Thyroid gland (tissue), 4 donors: ENCODE measurements around the gene TEX48. TPM values are rescaled to one million over a fixed set of nuclear protein-coding genes. Genes with fewer than 3 reads are reported as not detected.
A peak's percentile ranks its signal among the peaks of the same experiment; 100 is the strongest.

Experiments used
- DNase-seq, 2 donors: peaks; one replicate each; pipeline ENCODE4 v3.0.0-alpha.2; 2019
- H3K27ac ChIP-seq, 3 donors: fragments of 200-600 bp; sonication (generic); 1 replicate in 2 of 3; 2 replicates in 1 of 3; pipeline ENCODE4 v1.5.1; 2016 to 2019; ENCODE audit warnings: mild to moderate bottlenecking in 1 of 3, moderate library complexity in 1 of 3
- H3K27me3 ChIP-seq: fragments of 200-600 bp; sonication (generic); one replicate; pipeline ENCODE4 v1.5.1; 2019
- H3K36me3 ChIP-seq, 2 donors: fragments of 200-600 bp; sonication (generic); one replicate each; pipeline ENCODE4 v1.5.1; 2016 to 2019
- H3K4me1 ChIP-seq, 2 donors: fragments of 200-600 bp; sonication (generic); one replicate each; pipeline ENCODE4 v1.5.1; 2017 to 2019
- H3K4me3 ChIP-seq, 3 donors: fragments of 200-600 bp; sonication (generic); replicated peaks in 1 of 3; 1 replicate in 2 of 3; 2 replicates in 1 of 3; pipeline ENCODE4 v1.5.1; 2016; ENCODE audit warnings: mild to moderate bottlenecking in 1 of 3
- H3K9me3 ChIP-seq: fragments of 200-600 bp; sonication (generic); one replicate; pipeline ENCODE4 v1.5.1; 2017
- POLR2A ChIP-seq, 2 donors: fragments of 450-650 bp; IDR thresholded peaks; one replicate each; pipeline ENCODE4 v1.6.1; 2017; ENCODE audit warnings: antibody characterized with exemption in 2 of 2, mild to moderate bottlenecking in 2 of 2, moderate library complexity in 1 of 2
- WGBS, 2 donors: methylation state at CpG; one replicate each; pipeline ENCODE4 v1.1.5; 2017; 5-methylcytosine and 5-hydroxymethylcytosine counted together
- intact Hi-C: fragments of 100-400 bp; cut with DNase I; formaldehyde crosslinking; loops from one replicate; pipeline ENCODE4 v1.15.1; 2023
- total RNA-seq, 4 donors: library from RNA; depleted of rRNA; stranded (reverse); fragments of >200 nt; gene quantifications; one replicate each; pipeline ENCODE4 v1.2.3, GENCODE V29; 2016
- TF ChIP-seq, protein P1 (sequence below), 6 experiments: fragments of 200-600 bp in 3 of 6; fragments of 450-650 bp in 3 of 6; sonication (generic) in 3 of 6; IDR thresholded peaks; one replicate each; pipeline ENCODE4 v1.5.1; 2016 to 2019; ENCODE audit warnings: antibody characterized with exemption in 6 of 6, mild to moderate bottlenecking in 2 of 6, inconsistent platforms in 1 of 6, moderate library complexity in 1 of 6

TEX48 gene
- total RNA-seq, 4 donors from 2014 or later, result not detected

DNA sequence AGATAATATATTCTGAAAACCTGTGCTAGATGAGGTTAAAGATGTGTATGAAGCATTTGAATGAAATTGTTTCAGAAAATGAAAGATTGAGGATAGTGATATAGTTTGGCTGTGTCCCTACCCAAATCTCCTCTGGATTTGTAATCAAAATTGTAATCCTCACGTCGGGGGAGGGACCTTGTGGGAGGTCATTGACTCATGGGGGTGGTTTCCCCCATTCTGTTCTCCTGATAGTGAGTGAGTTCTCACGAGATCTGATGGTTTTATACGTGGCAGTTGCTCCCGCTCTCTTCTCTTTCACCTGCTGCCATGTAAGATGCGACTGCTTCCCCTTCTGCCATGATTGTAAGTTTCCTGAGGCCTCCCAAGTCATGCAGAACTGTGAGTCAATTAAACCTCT lies 2.0 kb upstream of the TEX48 start:
- no peak for DNase-seq
- no peaks in the 10 kb centered on the region for H3K27me3 ChIP-seq
- 89 to 90% methylated on average over 6 of the region's 6 CpGs for WGBS, 2 donors
- H3K4me3 ChIP-seq, result no peak overlapping the region
- H3K27ac ChIP-seq, result no peak overlapping the region
- no peaks in the 10 kb centered on the region for H3K36me3 ChIP-seq
- H3K9me3 ChIP-seq, result no peaks in the 10 kb centered on the region
- no peak for TF ChIP-seq POLR2A (IDR thresholded peaks at IDR 0.05)
- TF ChIP-seq, protein P1, sequence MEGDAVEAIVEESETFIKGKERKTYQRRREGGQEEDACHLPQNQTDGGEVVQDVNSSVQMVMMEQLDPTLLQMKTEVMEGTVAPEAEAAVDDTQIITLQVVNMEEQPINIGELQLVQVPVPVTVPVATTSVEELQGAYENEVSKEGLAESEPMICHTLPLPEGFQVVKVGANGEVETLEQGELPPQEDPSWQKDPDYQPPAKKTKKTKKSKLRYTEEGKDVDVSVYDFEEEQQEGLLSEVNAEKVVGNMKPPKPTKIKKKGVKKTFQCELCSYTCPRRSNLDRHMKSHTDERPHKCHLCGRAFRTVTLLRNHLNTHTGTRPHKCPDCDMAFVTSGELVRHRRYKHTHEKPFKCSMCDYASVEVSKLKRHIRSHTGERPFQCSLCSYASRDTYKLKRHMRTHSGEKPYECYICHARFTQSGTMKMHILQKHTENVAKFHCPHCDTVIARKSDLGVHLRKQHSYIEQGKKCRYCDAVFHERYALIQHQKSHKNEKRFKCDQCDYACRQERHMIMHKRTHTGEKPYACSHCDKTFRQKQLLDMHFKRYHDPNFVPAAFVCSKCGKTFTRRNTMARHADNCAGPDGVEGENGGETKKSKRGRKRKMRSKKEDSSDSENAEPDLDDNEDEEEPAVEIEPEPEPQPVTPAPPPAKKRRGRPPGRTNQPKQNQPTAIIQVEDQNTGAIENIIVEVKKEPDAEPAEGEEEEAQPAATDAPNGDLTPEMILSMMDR (IDR thresholded peaks at IDR 0.05), result no peak
- intact Hi-C loops, result loop anchor here (5.0 kb wide), 2 partner anchors 58 to 328 kb away; no protein-coding TSS in a partner anchor
- no peaks in the 10 kb centered on the region for H3K4me1 ChIP-seq

DNA sequence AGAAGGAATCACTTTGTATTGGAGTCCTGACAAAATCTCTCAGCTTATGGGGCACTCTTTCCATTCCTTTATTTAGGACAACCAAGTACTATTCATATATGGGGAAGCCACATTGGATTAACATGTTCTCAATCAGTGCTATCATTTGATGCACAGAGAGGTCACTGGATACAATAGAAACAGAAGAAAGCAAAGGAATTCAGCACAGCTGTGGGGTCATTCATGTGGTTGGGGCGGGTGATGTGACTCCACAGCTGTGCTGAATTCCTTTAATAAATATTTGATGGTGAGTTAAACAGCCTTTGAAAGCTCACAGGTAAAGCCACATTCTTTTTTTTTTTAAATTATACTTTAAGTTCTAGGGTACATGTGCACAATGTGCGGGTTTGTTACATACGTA lies 854 bp upstream of the TEX48 start:
- H3K36me3 ChIP-seq, result no peaks in the 10 kb centered on the region
- 91 to 97% methylated on average over 3 of the region's 3 CpGs for WGBS, 2 donors

DNA sequence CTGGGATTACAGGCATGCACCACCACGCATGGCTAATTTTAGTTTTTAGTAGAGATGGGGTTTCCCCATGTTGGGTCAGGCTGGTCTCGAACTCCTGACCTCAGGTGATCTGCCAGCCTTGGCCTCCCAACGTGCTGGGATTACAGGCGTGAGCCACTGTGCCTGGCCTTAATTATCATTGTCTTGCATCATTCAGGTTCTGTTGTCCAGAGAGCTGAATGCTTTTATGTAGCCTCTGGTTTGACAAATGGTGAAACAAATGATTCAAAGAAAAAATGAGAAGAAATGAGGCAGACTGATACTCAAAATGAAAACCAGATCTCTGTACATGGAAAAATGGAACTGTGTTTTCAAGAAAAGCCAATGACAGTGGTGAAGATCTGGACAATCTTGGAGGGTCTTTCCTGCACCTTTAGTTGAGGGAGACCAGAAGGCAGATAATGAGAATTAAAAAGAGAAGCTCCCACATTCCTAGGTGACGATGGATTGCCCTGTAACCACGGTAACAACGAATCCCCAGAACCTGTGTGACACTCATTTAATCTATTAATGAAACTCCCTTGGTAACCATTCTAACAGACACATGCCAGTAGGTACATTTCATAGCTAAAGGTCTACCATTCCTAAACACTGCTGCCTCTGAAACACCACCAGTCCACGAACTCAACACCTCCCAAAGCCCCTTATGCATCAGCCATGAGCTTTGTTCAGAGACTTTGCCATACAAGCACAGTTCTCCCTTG lies 1.6 kb downstream of the TEX48 start:
- no peaks in the 10 kb centered on the region for H3K9me3 ChIP-seq
- no peaks in the 10 kb centered on the region for H3K36me3 ChIP-seq
- no peak overlapping the region for H3K4me3 ChIP-seq
- intact Hi-C loops, result loop anchor here (5.0 kb wide), 2 partner anchors 62 to 332 kb away; no protein-coding TSS in a partner anchor
- H3K4me1 ChIP-seq, result peaks cover 11 to 15% of the 10 kb centered on the region in 2 donors
- no peak for DNase-seq
- 82 to 90% methylated on average over 8 of the region's 8 CpGs for WGBS, 2 donors
- H3K27me3 ChIP-seq, result no peaks in the 10 kb centered on the region
- H3K27ac ChIP-seq, result no peak overlapping the region
- no peak for TF ChIP-seq POLR2A (IDR thresholded peaks at IDR 0.05)
- TF ChIP-seq, protein P1 (IDR thresholded peaks at IDR 0.05), result no peak

More for the DNA sequence above, 854 bp upstream of the TEX48 start:
- TF ChIP-seq, protein P1 (IDR thresholded peaks at IDR 0.05), result no peak
- TF ChIP-seq POLR2A (IDR thresholded peaks at IDR 0.05), result no peak
- intact Hi-C loops, result loop anchor here (5.0 kb wide), 2 partner anchors 59 to 329 kb away; no protein-coding TSS in a partner anchor
- peaks cover 1 to 3% of the 10 kb centered on the region in 2 donors for H3K4me1 ChIP-seq
- no peaks in the 10 kb centered on the region for H3K27me3 ChIP-seq
- H3K9me3 ChIP-seq, result no peaks in the 10 kb centered on the region
- no peak for DNase-seq
- H3K4me3 ChIP-seq, result no peak overlapping the region
- H3K27ac ChIP-seq, result no peak overlapping the region

DNA sequence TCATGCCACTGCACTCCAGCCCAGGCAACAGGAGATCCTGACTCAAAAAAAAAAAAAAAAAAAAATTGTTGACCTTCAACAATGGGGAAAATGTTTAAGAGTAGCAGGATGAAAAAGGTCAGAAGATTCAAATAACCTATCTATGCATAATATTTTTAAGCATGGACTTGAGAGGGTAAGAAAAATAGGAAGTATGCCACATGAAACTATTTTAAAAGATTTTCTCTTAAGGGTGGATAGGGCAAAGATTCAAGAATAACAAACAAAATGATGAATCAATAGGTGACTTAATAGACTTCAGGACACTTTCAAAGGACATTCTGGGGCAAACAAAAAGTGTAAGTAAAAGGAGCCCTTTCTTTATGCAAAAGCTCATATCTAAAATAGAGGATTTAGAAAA lies 3.2 kb downstream of the TEX48 start:
- Histone ChIP-seq H3K27me3 (no peaks in the 10 kb centered on the region), H3K27ac (no peak overlapping the region), H3K4me1 (peaks cover 11 to 15% of the 10 kb centered on the region in 2 donors), H3K4me3 (no peak overlapping the region), H3K36me3 (no peaks in the 10 kb centered on the region), H3K9me3 (no peaks in the 10 kb centered on the region)
- TF ChIP-seq, protein P1 (IDR thresholded peaks at IDR 0.05), result no peak
- no peak for TF ChIP-seq POLR2A (IDR thresholded peaks at IDR 0.05)
- intact Hi-C loops, result no loop called here
- no peak for DNase-seq

DNA sequence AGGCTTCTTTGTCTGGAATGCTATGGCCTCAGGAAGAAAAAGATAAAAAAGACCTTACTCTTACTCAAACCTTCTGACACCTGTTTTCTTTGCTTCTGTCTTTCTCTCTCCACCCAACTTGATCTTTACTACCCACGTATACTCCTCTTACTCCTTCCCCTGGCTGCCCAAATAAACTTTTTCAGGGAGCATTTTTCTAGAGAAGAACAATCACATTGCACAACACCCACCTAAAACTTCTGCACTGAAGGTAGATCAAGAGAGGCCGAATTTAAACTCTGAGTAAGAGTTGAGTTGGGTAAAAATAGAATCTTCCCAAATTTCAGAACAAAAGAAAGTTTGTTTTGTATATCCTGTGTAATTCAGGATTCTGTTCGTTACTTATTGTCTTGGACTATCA lies 3.9 kb downstream of the TEX48 start:
- Histone ChIP-seq H3K4me3 (no peak overlapping the region), H3K36me3 (no peaks in the 10 kb centered on the region), H3K27me3 (no peaks in the 10 kb centered on the region), H3K4me1 (peaks cover 11 to 15% of the 10 kb centered on the region in 2 donors), H3K27ac (peak overlapping the region in 2 of 3 donors; percentile 32 to 40), H3K9me3 (no peaks in the 10 kb centered on the region)
- DNase-seq, result no peak
- intact Hi-C loops, result no loop called here
- TF ChIP-seq POLR2A (IDR thresholded peaks at IDR 0.05), result no peak
- TF ChIP-seq, protein P1 (IDR thresholded peaks at IDR 0.05), result no peak
- WGBS, 2 donors, result 44 to 49% methylated on average over 3 of the region's 3 CpGs
